HEK293T (cell line): ENCODE results near the gene DZIP1L.

Experiments used
- FOXA1 ChIP-seq: fragments of 450-650 bp; IDR thresholded peaks from 2 replicates; pipeline ENCODE4 v1.6.1; 2016; ENCODE audit warnings: mild to moderate bottlenecking
- FOXM1 ChIP-seq: fragments of 450-650 bp; IDR thresholded peaks from 2 replicates; pipeline ENCODE4 v1.6.1; 2017; ENCODE audit warnings: mild to moderate bottlenecking, borderline replicate concordance
- L3MBTL2 ChIP-seq: fragments of 450-650 bp; conservative IDR thresholded peaks from 2 replicates; pipeline ENCODE4 v1.6.1; 2016; ENCODE audit warnings: mild to moderate bottlenecking
- NFRKB ChIP-seq: fragments of 450-650 bp; IDR thresholded peaks from 2 replicates; pipeline ENCODE4 v1.6.1; 2016; ENCODE audit warnings: mild to moderate bottlenecking, moderate library complexity

- no peak for TF ChIP-seq L3MBTL2
- TF ChIP-seq FOXM1 = no peak
- TF ChIP-seq NFRKB = no peak
- no peak for TF ChIP-seq FOXA1
Observed at GRCh38 chr3:138154534-138154933, 39.1 kb upstream of the DZIP1L start.
